ENCODE data around the gene TMA7.

The TMA7 gene

GRCh38 chr3:48410205-48411040 is 29.6 kb upstream of the TMA7 start:
- DNase-seq (ENCODE audit: low read depth) = no peak
- no peak overlapping the region for H3K4me3 ChIP-seq (ENCODE audit: low read depth, low read length)
- TF ChIP-seq CTCF (IDR thresholded peaks at IDR 0.05; ENCODE audit: low read depth, low read length, missing control alignments) = no peak

GRCh38 chr3:48411041-48411588 is 28.9 kb upstream of the TMA7 start:
- no peak overlapping the region for H3K4me3 ChIP-seq (ENCODE audit: low read depth, low read length)
- TF ChIP-seq CTCF (IDR thresholded peaks at IDR 0.05; ENCODE audit: low read depth, low read length, missing control alignments) = no peak
- no peak for DNase-seq (ENCODE audit: low read depth)

GRCh38 chr3:48411606-48412374 is 28.3 kb upstream of the TMA7 start:
- no peak for DNase-seq (ENCODE audit: low read depth)
- no peak overlapping the region for H3K4me3 ChIP-seq (ENCODE audit: low read depth, low read length)
- no peak for TF ChIP-seq CTCF (IDR thresholded peaks at IDR 0.05; ENCODE audit: low read depth, low read length, missing control alignments)

GRCh38 chr3:48412375-48413001 is 27.6 kb upstream of the TMA7 start:
- no peak for DNase-seq (ENCODE audit: low read depth)
- H3K4me3 ChIP-seq (ENCODE audit: low read depth, low read length) = no peak overlapping the region
- TF ChIP-seq CTCF (IDR thresholded peaks at IDR 0.05; ENCODE audit: low read depth, low read length, missing control alignments) = no peak

- no peak for TF ChIP-seq CTCF (IDR thresholded peaks at IDR 0.05; ENCODE audit: low read depth, low read length, missing control alignments)
- DNase-seq (ENCODE audit: low read depth) = no peak
- no peak overlapping the region for H3K4me3 ChIP-seq (ENCODE audit: low read depth, low read length)
Measured at GRCh38 chr3:48413086-48413485, 27.0 kb upstream of the TMA7 start.

- TF ChIP-seq CTCF (IDR thresholded peaks at IDR 0.05; ENCODE audit: low read depth, low read length, missing control alignments) = no peak
- no peak overlapping the region for H3K4me3 ChIP-seq (ENCODE audit: low read depth, low read length)
- DNase-seq (ENCODE audit: low read depth) = no peak
Measured at GRCh38 chr3:48413611-48414010, 26.4 kb upstream of the TMA7 start.

Data from GM12864 (cell line).